ENCODE data around the gene L1CAM.

L1CAM gene

GRCh38 chrX:153885968-153886903 is at the start of gene L1CAM:
Gene L1CAM, minus strand, starts transcription at chrX:153886173. Its CDS starts 10,337 bp downstream, at chrX:153875836.
- no peak for DNase-seq (ENCODE audit: low read depth in 4 of 4, low spot score in 1 of 4)

- no peak for DNase-seq (ENCODE audit: low read depth in 4 of 4, low spot score in 1 of 4)
Observed at GRCh38 chrX:153935326-153935851, 49.4 kb upstream of the L1CAM start.

GRCh38 chrX:153934762-153935325 is 48.9 kb upstream of the L1CAM start, which contains the start of gene NAA10:
Gene NAA10, minus strand, starts transcription at chrX:153935037. Its CDS starts 133 bp downstream, at chrX:153934904.
- peak in 2 of 4 experiments; percentile 44 to 63 for DNase-seq (ENCODE audit: low read depth in 4 of 4, low spot score in 1 of 4)

GRCh38 chrX:153934148-153934761 is 48.3 kb upstream of the L1CAM start:
- DNase-seq (ENCODE audit: low read depth in 4 of 4, low spot score in 1 of 4) = no peak

GRCh38 chrX:153933748-153934147 is 47.8 kb upstream of the L1CAM start:
- no peak for DNase-seq (ENCODE audit: low read depth in 4 of 4, low spot score in 1 of 4)

- no peak for DNase-seq (ENCODE audit: low read depth in 4 of 4, low spot score in 1 of 4)
Observed at GRCh38 chrX:153932220-153932915, 46.4 kb upstream of the L1CAM start.

- no peak for DNase-seq (ENCODE audit: low read depth in 4 of 4, low spot score in 1 of 4)
Observed at GRCh38 chrX:153931748-153932147, 45.8 kb upstream of the L1CAM start.

GRCh38 chrX:153931151-153931550 is 45.2 kb upstream of the L1CAM start:
- no peak for DNase-seq (ENCODE audit: low read depth in 4 of 4, low spot score in 1 of 4)

GRCh38 chrX:153930011-153930910 is 44.3 kb upstream of the L1CAM start:
- no peak for DNase-seq (ENCODE audit: low read depth in 4 of 4, low spot score in 1 of 4)

GRCh38 chrX:153929576-153929975 is 43.6 kb upstream of the L1CAM start:
- DNase-seq (ENCODE audit: low read depth in 4 of 4, low spot score in 1 of 4) = no peak

GRCh38 chrX:153928846-153929245 is 42.9 kb upstream of the L1CAM start:
- no peak for DNase-seq (ENCODE audit: low read depth in 4 of 4, low spot score in 1 of 4)

- DNase-seq (ENCODE audit: low read depth in 4 of 4, low spot score in 1 of 4) = peak; percentile 54 to 86 (median 82)
Observed at GRCh38 chrX:153927922-153928760, 42.2 kb upstream of the L1CAM start.

GRCh38 chrX:153927672-153927921 is 41.6 kb upstream of the L1CAM start:
- no peak for DNase-seq (ENCODE audit: low read depth in 4 of 4, low spot score in 1 of 4)

- DNase-seq (ENCODE audit: low read depth in 4 of 4, low spot score in 1 of 4) = peak in 1 of 4 experiments; percentile 45
Observed at GRCh38 chrX:153926858-153927671, 41.1 kb upstream of the L1CAM start.

GRCh38 chrX:153926552-153926857 is 40.5 kb upstream of the L1CAM start:
- DNase-seq (ENCODE audit: low read depth in 4 of 4, low spot score in 1 of 4) = no peak

GRCh38 chrX:153925739-153926551 is 40.0 kb upstream of the L1CAM start, which contains the start of gene ARHGAP4:
Gene ARHGAP4, minus strand, starts transcription at chrX:153926264. Its CDS starts 62 bp downstream, at chrX:153926202.
- peak in 1 of 4 experiments; percentile 16 for DNase-seq (ENCODE audit: low read depth in 4 of 4, low spot score in 1 of 4)

- no peak for DNase-seq (ENCODE audit: low read depth in 4 of 4, low spot score in 1 of 4)
Observed at GRCh38 chrX:153925387-153925738, 39.4 kb upstream of the L1CAM start.

Measured in stimulated activated CD4-positive, alpha-beta T cell treated with anti-CD3 and anti-CD28 coated beads, Interleukin-1b, Interleukin-23, amount 100 ng/mL, for 24 hours (primary cell).